ENCODE measurements around the gene ROR1.

DNA sequence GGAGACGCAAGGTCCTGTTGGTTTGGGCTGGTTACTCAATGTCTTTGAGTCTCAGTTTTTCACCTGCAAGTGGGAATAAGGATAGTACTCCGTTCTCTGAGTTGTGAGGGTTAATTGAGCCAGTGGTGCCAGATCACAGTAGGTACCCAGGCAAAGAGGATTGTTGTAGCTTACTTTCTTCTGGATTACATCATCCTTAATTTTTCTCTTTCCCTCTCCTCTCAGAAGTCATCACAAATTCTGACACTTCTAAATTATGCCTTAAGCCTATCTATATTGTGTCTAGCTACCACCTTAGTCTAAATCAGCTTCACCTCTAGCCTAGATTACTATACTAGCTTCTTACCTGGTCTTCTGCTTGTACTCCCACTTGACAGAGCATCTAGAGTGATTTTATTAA lies 149.5 kb downstream of the ROR1 start:
- TF ChIP-seq EP300 (IDR thresholded peaks at IDR 0.05), result no peak
- no peak for TF ChIP-seq POLR2A (IDR thresholded peaks at IDR 0.05)
